ENCODE data around the gene MMP24OS.

MMP24OS gene

DNA sequence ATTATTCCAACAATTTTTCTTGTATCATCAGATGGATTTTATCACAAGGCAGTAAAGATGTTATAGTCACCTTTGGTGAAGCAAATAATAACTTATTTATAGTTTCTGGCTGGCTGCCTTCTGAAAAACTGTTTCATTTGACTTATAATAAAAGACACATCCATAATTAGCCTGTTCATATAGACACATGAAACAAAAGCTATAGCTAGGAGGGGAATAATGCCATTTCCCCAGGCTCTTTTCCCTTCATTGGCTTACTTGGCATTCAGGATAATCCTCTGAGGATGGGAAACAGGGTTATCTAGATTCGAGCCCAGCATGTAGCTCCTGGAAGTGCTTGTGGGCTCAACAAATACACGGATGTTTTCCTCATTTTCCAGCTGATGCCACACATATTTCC lies 33.9 kb downstream of the MMP24OS start:
- DNase-seq: no peak

DNA sequence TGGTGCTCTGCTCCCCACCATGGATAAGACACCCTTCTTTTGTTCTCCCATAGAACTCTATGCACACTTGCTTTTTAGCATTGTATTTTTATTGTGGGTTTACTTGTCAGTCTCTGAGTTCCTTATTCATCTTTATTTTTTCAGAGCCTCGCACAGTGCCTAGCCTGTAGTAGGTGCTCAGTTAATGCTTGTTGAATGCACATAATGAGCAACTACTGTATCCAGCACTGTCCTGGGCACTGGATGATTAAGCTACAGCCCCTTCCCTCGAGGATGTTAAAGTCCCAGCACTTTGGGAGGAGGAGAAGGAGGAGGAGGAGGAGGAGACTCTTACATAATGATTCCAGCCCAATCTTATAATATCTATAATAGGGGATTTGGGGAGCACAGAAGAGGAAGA lies 34.6 kb downstream of the MMP24OS start:
- no peak for DNase-seq

DNA sequence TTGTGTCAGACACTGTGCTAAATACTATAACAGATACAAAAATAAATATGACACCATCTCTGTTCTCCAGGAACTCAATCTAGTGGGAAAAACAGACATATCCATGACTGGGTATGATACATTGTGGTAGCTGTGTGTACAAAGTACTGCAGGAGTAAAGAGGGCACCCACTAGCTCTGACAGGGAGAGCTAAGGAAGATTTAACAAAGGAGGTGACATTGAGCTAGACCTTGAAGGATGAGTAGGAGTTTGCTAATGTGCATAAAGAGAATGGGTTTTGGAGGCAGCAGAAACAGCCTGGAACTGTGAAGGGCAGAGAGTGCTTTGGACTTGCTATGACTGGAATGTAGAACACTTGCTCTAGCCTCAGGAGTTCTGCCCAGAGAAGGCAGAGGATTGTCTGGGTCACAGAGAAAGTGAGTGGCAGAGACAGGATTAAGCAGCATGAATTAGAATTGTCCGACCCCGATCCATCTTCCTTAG lies 37.1 kb downstream of the MMP24OS start:
- no peak for DNase-seq

DNA sequence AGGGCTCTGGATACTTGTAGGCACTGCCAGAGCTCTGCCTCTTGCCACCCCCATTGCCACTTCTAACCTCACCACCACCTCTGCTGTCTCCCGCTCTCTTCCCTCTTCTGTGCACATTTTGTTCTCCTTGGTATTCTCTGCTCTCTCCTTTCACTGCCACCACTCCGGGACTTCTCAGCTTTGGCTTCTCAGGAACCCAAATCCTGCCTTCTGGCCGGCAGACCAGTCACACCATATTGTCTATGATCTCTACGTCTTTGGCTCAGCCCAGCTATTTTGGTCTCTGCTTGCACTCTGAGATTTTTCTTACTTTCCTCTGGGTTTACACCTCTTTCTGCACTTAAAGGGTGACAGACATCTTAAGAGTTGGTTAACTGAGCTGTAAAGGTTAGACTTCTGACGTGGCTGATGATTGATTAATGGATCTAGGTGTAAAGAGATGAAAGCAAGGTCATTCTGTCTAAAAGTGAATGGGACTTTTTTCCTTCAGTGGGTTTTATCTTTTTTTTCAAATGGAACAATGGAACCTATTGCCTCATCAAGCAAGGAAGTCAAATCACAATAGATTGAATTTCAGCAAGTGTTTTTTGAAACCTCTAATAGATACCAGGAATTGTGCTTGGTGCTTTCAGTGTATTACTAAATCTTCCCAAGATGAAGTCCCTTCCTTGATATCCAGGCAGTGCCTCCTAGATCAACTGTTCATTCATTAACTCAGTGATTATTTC lies 37.7 kb downstream of the MMP24OS start:
- DNase-seq: no peak

DNA sequence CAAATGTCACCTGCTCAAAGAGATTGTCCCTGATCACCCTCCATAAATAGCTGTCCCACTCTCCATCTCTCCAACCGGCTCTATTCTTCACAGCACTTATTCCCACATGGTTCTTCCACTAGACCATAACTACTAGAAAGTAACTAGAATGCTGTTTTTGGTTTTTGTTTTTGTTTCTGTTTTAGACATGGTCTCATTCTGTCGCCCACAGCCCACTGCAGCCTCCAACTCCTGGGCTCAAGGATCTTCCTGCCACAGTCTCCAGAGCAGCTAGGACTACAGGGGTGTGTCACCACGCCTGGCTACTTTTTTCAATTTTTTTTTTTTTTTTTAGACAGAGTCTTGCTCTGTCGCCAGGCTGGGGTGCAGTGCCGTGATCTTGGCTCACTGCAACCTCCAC lies 39.2 kb downstream of the MMP24OS start:
- DNase-seq: no peak

DNA sequence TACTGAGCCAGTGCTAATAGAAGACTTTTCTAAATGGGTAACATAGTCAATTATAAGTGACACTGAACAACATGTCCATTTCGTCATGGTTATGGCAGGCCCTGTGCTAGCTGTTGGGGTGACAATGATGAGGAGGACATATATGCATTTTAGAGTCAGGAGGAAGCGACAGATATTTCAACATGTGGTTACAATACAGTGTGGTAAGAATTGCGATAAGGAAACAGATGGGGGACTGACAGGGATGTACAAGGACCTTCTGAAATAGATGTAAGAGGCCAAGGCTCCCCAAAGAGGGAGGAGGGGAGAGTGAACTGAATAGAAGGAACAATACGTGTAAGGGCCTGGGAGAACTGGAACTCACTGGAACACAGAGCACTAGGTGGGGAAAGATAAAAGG lies 39.8 kb downstream of the MMP24OS start:
- DNase-seq: no peak

DNA sequence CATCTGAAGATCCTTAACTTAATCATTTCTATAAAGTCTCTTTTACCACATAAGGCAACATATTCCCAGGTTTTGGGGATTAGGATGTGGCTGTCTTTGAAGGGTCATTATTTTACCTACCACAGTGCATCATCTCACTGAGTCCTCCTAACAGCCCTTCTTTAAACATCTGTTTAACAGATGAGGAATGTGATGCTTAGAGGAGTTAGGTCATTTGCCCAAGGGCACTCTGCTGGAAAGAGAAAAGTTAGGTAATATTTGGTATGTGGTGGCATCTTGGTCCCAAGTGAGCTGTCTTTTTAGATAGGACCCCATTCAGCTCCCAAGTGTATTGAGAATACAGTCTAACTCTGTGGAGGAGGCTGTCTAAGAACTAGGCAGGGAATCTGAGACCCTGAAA lies 40.4 kb downstream of the MMP24OS start:
- no peak for DNase-seq

DNA sequence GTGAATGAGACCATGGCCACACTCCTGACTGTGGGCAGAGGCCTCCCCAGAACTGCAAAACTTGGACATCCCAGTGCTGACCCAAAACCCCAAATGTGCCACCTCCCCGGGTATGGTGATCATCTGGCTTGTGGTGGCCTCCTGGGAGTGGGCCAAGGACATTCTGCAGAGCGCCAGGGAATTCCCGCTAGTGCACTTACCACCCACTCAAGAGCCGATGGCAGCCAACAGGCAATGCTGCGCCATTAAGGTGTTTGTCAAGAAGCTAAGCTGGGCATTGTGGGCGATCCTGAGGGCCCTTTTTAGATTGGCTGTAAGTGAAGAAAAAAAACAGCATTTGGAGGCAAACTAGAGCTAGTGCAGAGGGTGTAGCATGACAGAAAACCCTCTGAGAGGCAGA lies 42.0 kb downstream of the MMP24OS start:
- DNase-seq: no peak

DNA sequence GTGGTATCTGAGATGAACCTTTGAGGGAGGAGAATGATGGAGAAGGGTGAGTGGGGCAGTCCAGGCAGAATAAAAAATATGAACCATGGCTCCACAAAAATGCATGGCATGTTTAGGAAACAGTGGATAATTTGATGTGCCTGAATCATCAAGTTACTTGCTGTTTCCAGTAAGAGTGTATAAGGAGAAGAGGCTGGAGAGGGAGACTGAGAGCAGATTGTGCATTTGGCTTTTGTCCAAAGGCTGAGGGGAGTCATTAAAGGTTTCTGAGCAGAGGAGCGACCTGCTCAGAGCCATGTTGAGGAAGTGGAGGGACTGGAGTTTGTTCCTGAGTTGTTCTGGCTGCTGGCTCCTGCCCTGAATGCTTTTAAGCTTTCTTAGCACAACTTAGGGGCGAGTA lies 45.3 kb downstream of the MMP24OS start:
- DNase-seq: no peak

DNA sequence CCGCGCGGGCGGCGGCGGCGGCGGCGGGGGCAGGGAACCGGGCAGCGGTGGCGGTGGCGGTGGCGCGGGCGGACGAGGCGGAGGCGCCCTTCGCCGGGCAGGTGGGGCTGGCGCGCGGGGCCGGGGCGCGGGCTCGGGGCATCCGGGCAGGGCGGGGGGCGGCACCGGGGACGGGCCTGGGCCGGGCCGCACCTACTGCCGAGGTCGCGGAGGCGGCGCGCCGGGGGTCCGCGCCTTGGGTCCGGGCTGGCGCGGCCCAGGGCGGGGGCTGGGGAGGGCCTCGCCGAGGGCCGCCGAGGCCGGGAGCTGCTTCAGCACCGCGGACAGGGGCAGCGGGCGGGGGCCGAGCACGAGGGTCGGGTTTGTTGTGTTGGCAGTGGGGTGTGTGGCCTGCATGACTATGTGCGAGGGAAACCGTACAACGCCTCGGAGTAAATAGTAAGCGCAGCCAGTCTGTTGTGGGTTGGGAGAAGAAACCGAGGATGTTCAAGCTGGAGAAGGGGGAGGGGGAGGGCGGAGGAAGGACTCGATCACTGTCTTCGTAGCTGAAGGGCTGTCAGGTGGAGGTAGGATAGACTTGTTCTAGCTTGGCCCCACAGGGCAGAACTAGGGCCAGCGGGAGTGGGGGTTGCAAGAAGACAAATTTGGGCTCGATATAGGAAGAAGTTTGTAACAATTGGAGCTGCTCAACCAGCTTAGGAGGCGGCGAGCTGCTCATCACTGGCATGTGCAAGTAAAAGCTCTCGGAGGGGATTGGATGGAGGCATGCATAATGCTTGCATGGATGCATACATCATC lies 50.8 kb downstream of the MMP24OS start:
- no peak for DNase-seq

Measured in DMS153 (cell line).